ENCODE results near the gene FHAD1. TPM values are rescaled to one million over a fixed set of nuclear protein-coding genes. Genes with fewer than 3 reads are reported as not detected.
A peak's percentile ranks its signal among the peaks of the same experiment; 100 is the strongest.

The FHAD1 gene
- total and polyA plus RNA-seq, 9 of the 15 experiments (the other 6 are each of a cell fraction or from before 2014, with no cell fraction given): 0.32 to 2.1 (median 1.5) TPM; not detected in 1

DNA sequence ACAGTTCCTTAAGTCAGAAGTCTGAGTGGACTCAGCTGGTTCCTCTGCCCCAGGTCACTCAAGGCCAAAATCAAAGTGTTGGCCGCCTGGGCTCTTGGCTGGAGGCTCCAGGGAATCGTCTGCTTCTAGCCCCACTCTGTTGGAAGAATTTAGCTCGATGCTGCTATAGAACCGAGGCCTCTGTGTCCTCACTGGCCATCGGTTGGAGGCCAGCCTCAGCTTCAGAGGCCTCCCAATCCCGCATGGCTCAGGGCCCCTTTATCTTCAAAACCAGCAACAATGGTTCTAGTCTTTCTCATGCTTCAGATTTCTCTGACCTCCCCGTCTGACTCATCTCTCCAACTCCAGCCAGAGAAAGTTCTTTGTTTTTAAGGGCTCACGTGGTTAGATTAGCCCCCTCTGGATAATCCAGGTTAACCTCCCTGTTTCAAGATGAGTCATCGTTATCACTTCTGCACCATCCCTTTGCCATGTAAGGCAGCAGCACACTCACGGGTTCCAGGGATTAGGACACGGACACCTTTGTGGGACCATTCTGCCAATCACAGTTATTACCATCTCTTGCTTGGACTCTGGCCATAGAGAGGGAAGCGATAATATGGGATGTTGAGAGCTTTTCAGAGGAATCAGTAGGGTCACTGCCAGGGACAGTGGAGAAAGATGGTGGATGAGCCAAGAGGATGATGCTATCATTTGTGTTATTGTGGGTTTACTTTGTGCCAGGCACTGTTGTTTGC, 13.6 kb downstream of the FHAD1 start (continued):
- TF ChIP-seq ZNF639 (CRISPR knock-in tag; conservative IDR thresholded peaks at IDR 0.05 in 1 of 2, IDR thresholded peaks at IDR 0.05 in 1 of 2) (peak in 1 of 2 experiments; percentile 58; a peak in 1 of 4 replicates), HOXB6 (CRISPR knock-in tag; IDR thresholded peaks at IDR 0.05; ENCODE audit: borderline replicate concordance) (no peak), KAT2B (IDR thresholded peaks at IDR 0.05; ENCODE audit: low read depth, low read length) (no peak), ZNF583 (CRISPR knock-in tag; IDR thresholded peaks at IDR 0.05) (peak; percentile 75; the same call in 1 of the 2 replicates), FOXA3 (CRISPR knock-in tag; conservative IDR thresholded peaks at IDR 0.05 in 1 of 2, IDR thresholded peaks at IDR 0.05 in 1 of 2) (peak in 1 of 2 experiments; percentile 84; a peak in 2 of 4 replicates), CEBPB (tag; IDR thresholded peaks at IDR 0.05) (no peak), CHD2 (IDR thresholded peaks at IDR 0.05; ENCODE audit: low read depth, low read length) (no peak), MAFF (IDR thresholded peaks at IDR 0.05; ENCODE audit: low read length) (peak; percentile 38; the same call in 1 of the 2 replicates), POLR2G (IDR thresholded peaks at IDR 0.05; ENCODE audit: low read depth, low read length) (no peak), NFATC3 (IDR thresholded peaks at IDR 0.05) (no peak), PREB (CRISPR knock-in tag; IDR thresholded peaks at IDR 0.05) (no peak)
- TF ChIP-seq, protein P1, sequence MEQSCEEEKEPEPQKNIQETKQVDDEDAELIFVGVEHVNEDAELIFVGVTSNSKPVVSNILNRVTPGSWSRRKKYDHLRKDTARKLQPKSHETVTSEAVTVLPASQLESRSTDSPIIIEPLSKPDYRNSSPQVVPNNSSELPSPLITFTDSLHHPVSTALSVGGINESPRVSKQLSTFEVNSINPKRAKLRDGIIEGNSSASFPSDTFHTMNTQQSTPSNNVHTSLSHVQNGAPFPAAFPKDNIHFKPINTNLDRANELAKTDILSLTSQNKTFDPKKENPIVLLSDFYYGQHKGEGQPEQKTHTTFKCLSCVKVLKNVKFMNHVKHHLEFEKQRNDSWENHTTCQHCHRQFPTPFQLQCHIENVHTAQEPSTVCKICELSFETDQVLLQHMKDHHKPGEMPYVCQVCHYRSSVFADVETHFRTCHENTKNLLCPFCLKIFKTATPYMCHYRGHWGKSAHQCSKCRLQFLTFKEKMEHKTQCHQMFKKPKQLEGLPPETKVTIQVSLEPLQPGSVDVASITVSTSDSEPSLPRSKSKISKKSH (CRISPR knock-in tag; IDR thresholded peaks at IDR 0.05): no peak
- TF ChIP-seq, protein P2, sequence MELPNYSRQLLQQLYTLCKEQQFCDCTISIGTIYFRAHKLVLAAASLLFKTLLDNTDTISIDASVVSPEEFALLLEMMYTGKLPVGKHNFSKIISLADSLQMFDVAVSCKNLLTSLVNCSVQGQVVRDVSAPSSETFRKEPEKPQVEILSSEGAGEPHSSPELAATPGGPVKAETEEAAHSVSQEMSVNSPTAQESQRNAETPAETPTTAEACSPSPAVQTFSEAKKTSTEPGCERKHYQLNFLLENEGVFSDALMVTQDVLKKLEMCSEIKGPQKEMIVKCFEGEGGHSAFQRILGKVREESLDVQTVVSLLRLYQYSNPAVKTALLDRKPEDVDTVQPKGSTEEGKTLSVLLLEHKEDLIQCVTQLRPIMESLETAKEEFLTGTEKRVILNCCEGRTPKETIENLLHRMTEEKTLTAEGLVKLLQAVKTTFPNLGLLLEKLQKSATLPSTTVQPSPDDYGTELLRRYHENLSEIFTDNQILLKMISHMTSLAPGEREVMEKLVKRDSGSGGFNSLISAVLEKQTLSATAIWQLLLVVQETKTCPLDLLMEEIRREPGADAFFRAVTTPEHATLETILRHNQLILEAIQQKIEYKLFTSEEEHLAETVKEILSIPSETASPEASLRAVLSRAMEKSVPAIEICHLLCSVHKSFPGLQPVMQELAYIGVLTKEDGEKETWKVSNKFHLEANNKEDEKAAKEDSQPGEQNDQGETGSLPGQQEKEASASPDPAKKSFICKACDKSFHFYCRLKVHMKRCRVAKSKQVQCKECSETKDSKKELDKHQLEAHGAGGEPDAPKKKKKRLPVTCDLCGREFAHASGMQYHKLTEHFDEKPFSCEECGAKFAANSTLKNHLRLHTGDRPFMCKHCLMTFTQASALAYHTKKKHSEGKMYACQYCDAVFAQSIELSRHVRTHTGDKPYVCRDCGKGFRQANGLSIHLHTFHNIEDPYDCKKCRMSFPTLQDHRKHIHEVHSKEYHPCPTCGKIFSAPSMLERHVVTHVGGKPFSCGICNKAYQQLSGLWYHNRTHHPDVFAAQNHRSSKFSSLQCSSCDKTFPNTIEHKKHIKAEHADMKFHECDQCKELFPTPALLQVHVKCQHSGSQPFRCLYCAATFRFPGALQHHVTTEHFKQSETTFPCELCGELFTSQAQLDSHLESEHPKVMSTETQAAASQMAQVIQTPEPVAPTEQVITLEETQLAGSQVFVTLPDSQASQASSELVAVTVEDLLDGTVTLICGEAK (IDR thresholded peaks at IDR 0.05): no peak
- TF ChIP-seq, protein P2 (CRISPR knock-in tag; IDR thresholded peaks at IDR 0.05): no peak

Measured in K562 (cell line).